Measurements from ENCODE around the gene ZNF710.

DNA sequence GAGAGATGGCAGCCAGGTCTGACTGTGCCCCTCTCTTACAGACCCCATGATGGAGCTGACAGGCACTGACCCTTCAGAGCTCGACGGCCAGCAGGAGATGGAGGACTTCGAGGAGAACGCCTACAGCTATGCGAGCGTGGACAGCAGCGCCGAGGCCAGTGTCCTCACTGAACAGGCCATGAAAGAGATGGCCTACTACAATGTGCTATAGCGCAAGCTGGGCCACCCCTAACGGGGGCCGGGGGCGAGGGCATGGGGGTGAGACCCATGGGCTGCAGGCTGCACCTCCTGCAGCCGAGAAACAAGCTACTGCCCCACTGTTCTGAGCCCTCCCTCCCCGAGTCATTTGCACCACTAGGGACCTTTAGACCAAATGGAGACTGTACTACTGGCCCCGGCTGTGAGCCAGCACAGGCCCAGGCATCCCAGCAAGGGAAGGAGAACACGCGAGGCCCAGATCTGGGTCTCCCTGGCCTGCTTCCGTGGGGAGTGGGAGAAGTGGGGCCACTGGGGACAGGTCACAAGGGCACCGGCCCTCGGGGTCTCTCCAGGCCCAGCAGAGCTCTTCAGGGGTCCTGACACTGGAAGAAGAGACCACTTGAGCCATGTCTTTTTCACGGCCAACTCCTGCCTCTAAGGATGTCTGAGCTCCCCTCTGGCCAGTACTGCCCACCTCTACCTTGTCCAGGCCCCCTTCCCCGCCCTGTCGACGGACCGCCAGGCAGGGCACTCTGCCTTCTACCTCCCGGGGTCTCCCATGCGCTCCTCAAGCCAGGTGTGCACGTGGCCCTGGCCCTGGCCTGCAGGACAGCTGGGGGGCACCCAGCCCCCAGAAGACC lies 78.7 kb downstream of the ZNF710 start:
- TF ChIP-seq, protein P1, sequence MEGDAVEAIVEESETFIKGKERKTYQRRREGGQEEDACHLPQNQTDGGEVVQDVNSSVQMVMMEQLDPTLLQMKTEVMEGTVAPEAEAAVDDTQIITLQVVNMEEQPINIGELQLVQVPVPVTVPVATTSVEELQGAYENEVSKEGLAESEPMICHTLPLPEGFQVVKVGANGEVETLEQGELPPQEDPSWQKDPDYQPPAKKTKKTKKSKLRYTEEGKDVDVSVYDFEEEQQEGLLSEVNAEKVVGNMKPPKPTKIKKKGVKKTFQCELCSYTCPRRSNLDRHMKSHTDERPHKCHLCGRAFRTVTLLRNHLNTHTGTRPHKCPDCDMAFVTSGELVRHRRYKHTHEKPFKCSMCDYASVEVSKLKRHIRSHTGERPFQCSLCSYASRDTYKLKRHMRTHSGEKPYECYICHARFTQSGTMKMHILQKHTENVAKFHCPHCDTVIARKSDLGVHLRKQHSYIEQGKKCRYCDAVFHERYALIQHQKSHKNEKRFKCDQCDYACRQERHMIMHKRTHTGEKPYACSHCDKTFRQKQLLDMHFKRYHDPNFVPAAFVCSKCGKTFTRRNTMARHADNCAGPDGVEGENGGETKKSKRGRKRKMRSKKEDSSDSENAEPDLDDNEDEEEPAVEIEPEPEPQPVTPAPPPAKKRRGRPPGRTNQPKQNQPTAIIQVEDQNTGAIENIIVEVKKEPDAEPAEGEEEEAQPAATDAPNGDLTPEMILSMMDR (IDR thresholded peaks at IDR 0.05), result no peak
- TF ChIP-seq POLR2A (IDR thresholded peaks at IDR 0.05), result no peak
- TF ChIP-seq EP300 (IDR thresholded peaks at IDR 0.05), result no peak
- TF ChIP-seq POLR2AphosphoS5 (IDR thresholded peaks at IDR 0.05), result no peak
